ENCODE results near the gene MRPL32.

The MRPL32 gene

DNA sequence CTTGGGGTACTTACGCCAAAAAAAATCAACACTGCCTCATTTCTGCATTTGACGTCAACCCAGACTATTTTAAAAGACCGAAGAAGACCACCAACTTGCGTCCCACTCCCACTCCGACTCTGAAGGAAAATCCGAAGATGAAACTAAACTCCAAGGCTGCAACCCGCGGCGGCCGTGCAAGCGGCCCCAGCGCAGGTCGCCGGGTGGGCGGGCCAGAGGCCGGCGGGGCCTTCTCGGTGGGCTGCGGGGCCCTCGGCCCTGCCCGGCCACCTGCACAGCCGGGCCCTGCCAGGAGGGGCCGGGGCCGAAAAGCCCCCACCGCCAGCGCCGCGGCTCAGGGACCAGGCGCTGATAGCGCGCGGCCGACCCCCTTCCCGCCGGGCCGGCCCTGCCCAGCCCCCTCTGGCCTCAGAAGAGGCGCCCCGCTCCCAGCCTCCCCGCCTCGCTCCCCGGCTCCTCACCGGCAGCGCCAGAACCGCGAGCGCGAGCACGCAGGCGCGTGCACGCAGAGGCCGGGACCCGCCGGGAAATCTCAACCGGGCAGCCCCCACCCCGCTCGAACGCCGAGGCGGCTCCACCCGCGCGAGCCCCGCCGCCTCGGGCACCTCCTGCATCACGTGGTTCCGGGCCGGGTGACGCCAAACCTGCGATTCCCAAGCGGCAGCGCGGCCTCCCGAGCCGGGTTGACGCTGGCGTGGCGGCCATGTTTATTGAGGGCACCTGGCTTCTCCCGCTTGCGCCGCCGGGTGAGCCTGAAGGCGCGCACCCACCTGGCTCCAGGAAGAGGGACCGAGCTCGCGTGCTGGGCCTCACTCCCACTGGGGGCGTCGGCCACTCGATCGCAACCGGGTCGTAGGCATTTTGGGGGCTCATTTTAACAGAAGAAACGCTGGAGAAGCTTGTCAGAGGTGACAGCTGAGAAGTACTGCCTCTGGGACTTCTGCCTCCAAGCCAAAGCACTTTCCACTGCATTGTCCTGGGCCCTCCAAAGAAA is 20.4 kb upstream of the MRPL32 start, which contains the start of gene C7orf25:
Gene C7orf25 (minus strand): TSS at position 617 of the 994 bp plus-strand sequence. CDS start 1,170 bp downstream, outside the sequence.
- H2BK120ac ChIP-seq (ENCODE audit: low read depth, low read length): no peak within 1 kb of the TSS
- H3K4me2 ChIP-seq (ENCODE audit: low read length): peak within 1 kb of the TSS; percentile 66
- peaks cover 3% of the 10 kb centered on the region for H3K4me1 ChIP-seq (ENCODE audit: control insufficient read depth, low read depth, low read length)
- no peak within 1 kb of the TSS for H4K8ac ChIP-seq (ENCODE audit: low read depth, low read length)
- H3K79me1 ChIP-seq (ENCODE audit: low read length): peaks cover 5% of the 10 kb centered on the region
- H2AK5ac ChIP-seq (ENCODE audit: low read length): no peak within 1 kb of the TSS
- WGBS (ENCODE audit: extremely low coverage, insufficient coverage, low lambda C conversion rate): no CpG with 5 or more reads among the region's 95 CpGs
- peaks cover 3% of the 10 kb centered on the region for H3K36me3 ChIP-seq (ENCODE audit: control insufficient read depth, insufficient read depth, low read length)
- H3K56ac ChIP-seq (ENCODE audit: low read length): peak within 1 kb of the TSS; percentile 92
- H3K27me3 ChIP-seq (ENCODE audit: insufficient read depth, low read length, poor library complexity): no peaks in the 10 kb centered on the region
- H3K9ac ChIP-seq (ENCODE audit: low read length): peak within 1 kb of the TSS; percentile 94
- peak; percentile 98 for DNase-seq
- H3K79me2 ChIP-seq (ENCODE audit: control insufficient read depth, insufficient read depth, low read length): peaks cover 4% of the 10 kb centered on the region
- H3K23ac ChIP-seq (ENCODE audit: low read length): no peak within 1 kb of the TSS
- peak within 1 kb of the TSS; percentile 29 for H3K4ac ChIP-seq (ENCODE audit: low read depth, low read length)
- peak within 1 kb of the TSS; percentile 72 for H4K5ac ChIP-seq (ENCODE audit: low read length)
- H3K27ac ChIP-seq (ENCODE audit: low read depth, low read length): peak within 1 kb of the TSS; percentile 83
- H3K18ac ChIP-seq (ENCODE audit: low read length): peak within 1 kb of the TSS; percentile 82
- peak within 1 kb of the TSS; percentile 21 for H2BK5ac ChIP-seq (ENCODE audit: low read length)
- H2BK15ac ChIP-seq (replicated peaks; ENCODE audit: low read depth): no peak within 1 kb of the TSS
- H3K4me3 ChIP-seq (ENCODE audit: low read length): peak within 1 kb of the TSS; percentile 91

DNA sequence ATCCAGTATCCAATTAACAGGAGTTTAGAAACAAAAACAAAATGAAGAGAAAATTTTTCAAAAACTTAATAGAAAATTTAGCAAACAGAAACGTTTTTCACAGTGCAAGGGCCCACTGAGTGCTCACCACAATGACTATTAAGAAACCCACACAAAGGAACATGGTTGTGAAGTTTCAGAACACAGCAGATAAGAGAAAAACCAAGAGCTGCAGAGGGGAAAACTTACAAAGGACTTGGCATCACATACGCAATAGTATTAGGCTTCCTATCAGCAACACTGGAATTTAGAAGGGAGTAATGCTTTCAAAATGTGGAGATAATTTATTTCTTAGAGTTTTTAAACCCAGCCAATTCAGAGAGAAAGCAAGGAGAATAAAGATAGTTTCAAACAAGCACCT is 18.6 kb upstream of the MRPL32 start:
- no peak for DNase-seq
- WGBS (ENCODE audit: extremely low coverage, insufficient coverage, low lambda C conversion rate): no CpG with 5 or more reads among the region's 2 CpGs
- Histone ChIP-seq H3K4me1 (ENCODE audit: control insufficient read depth, low read depth, low read length) (peaks cover 3% of the 10 kb centered on the region), H2AK5ac (ENCODE audit: low read length) (no peak overlapping the region), H2BK120ac (ENCODE audit: low read depth, low read length) (no peak overlapping the region), H3K9ac (ENCODE audit: low read length) (no peak overlapping the region), H4K5ac (ENCODE audit: low read length) (no peak overlapping the region), H3K79me1 (ENCODE audit: low read length) (peaks cover 7% of the 10 kb centered on the region), H3K27ac (ENCODE audit: low read depth, low read length) (no peak overlapping the region), H3K56ac (ENCODE audit: low read length) (no peak overlapping the region), H3K79me2 (ENCODE audit: control insufficient read depth, insufficient read depth, low read length) (peaks cover 4% of the 10 kb centered on the region), H3K23ac (ENCODE audit: low read length) (no peak overlapping the region), H3K4ac (ENCODE audit: low read depth, low read length) (no peak overlapping the region), H3K36me3 (ENCODE audit: control insufficient read depth, insufficient read depth, low read length) (peaks cover 5% of the 10 kb centered on the region), H3K4me2 (ENCODE audit: low read length) (no peak overlapping the region), H2BK5ac (ENCODE audit: low read length) (no peak overlapping the region), H2BK15ac (replicated peaks; ENCODE audit: low read depth) (no peak overlapping the region), H4K8ac (ENCODE audit: low read depth, low read length) (no peak overlapping the region), H3K27me3 (ENCODE audit: insufficient read depth, low read length, poor library complexity) (no peaks in the 10 kb centered on the region), H3K4me3 (ENCODE audit: low read length) (no peak overlapping the region), H3K18ac (ENCODE audit: low read length) (no peak overlapping the region)

DNA sequence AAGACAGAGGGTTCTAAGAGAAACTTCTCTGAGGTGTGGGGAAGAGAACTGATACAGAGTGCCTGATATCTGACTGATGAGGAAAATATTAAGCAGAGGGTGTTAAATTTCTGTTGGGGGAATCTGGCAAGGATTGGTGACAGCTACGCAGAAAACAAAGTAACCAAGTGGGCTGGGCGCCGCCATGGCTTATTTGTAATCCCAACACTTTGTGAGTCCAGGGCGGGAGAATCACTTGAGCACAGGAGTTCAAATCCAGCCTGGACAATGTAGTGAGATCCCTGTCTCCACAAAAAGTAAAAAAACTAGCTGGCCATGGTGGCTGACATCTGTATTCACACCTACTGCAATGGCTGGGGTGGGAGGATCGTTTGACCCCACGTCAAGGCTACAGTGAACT is 18.2 kb upstream of the MRPL32 start:
- Histone ChIP-seq H2BK120ac (ENCODE audit: low read depth, low read length) (no peak overlapping the region), H3K56ac (ENCODE audit: low read length) (no peak overlapping the region), H3K27me3 (ENCODE audit: insufficient read depth, low read length, poor library complexity) (no peaks in the 10 kb centered on the region), H4K8ac (ENCODE audit: low read depth, low read length) (no peak overlapping the region), H3K9ac (ENCODE audit: low read length) (no peak overlapping the region), H3K27ac (ENCODE audit: low read depth, low read length) (no peak overlapping the region), H3K4me2 (ENCODE audit: low read length) (no peak overlapping the region), H3K23ac (ENCODE audit: low read length) (no peak overlapping the region), H3K79me1 (ENCODE audit: low read length) (peaks cover 7% of the 10 kb centered on the region), H3K4me3 (ENCODE audit: low read length) (no peak overlapping the region), H3K79me2 (ENCODE audit: control insufficient read depth, insufficient read depth, low read length) (peaks cover 4% of the 10 kb centered on the region), H3K4me1 (ENCODE audit: control insufficient read depth, low read depth, low read length) (peaks cover 3% of the 10 kb centered on the region), H2AK5ac (ENCODE audit: low read length) (no peak overlapping the region), H2BK15ac (replicated peaks; ENCODE audit: low read depth) (no peak overlapping the region), H3K18ac (ENCODE audit: low read length) (no peak overlapping the region), H3K36me3 (ENCODE audit: control insufficient read depth, insufficient read depth, low read length) (peaks cover 6% of the 10 kb centered on the region), H4K5ac (ENCODE audit: low read length) (no peak overlapping the region), H3K4ac (ENCODE audit: low read depth, low read length) (no peak overlapping the region), H2BK5ac (ENCODE audit: low read length) (no peak overlapping the region)
- WGBS (ENCODE audit: extremely low coverage, insufficient coverage, low lambda C conversion rate): no CpG with 5 or more reads among the region's 6 CpGs
- DNase-seq: no peak

DNA sequence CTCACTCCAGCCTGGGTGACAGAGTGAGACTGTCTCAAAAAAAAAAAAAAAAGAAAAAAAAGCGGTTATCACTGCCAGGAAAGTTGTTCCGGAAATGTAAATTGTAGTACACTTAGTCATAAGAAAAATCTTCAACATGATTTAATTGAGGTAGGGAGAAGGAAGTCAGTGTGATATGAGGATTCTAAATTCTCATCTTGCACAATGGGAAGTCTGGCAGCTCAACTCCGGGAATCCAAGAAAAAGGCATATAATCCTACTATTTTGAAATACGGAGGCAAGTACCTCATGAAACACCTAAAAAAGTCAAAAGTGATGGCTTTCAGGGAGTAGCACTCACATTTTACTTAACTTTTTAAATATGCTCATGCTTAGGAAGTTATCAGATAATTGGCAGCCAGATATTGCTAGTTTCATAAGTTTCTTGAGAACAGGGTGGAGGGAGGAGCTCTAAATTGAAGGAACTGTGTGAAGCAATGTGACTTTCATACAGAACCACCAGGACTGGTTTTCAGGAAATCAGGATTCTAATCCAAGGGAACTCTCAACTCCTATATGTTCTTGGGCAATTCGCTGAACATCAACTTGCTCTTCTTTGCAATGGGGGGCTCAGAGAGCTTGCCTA is 17.6 kb upstream of the MRPL32 start:
- Histone ChIP-seq H2BK15ac (replicated peaks; ENCODE audit: low read depth) (no peak overlapping the region), H3K9ac (ENCODE audit: low read length) (no peak overlapping the region), H2AK5ac (ENCODE audit: low read length) (no peak overlapping the region), H2BK120ac (ENCODE audit: low read depth, low read length) (no peak overlapping the region), H3K56ac (ENCODE audit: low read length) (no peak overlapping the region), H3K79me1 (ENCODE audit: low read length) (peaks cover 7% of the 10 kb centered on the region), H4K8ac (ENCODE audit: low read depth, low read length) (no peak overlapping the region), H3K36me3 (ENCODE audit: control insufficient read depth, insufficient read depth, low read length) (peaks cover 6% of the 10 kb centered on the region), H3K23ac (ENCODE audit: low read length) (no peak overlapping the region), H3K4ac (ENCODE audit: low read depth, low read length) (no peak overlapping the region), H2BK5ac (ENCODE audit: low read length) (no peak overlapping the region), H3K27ac (ENCODE audit: low read depth, low read length) (no peak overlapping the region), H3K4me2 (ENCODE audit: low read length) (no peak overlapping the region), H3K4me3 (ENCODE audit: low read length) (no peak overlapping the region), H3K18ac (ENCODE audit: low read length) (no peak overlapping the region), H3K79me2 (ENCODE audit: control insufficient read depth, insufficient read depth, low read length) (peaks cover 4% of the 10 kb centered on the region), H3K4me1 (ENCODE audit: control insufficient read depth, low read depth, low read length) (peaks cover 3% of the 10 kb centered on the region), H3K27me3 (ENCODE audit: insufficient read depth, low read length, poor library complexity) (no peaks in the 10 kb centered on the region), H4K5ac (ENCODE audit: low read length) (no peak overlapping the region)
- WGBS (ENCODE audit: extremely low coverage, insufficient coverage, low lambda C conversion rate): no CpG with 5 or more reads among the region's 5 CpGs
- DNase-seq: no peak

DNA sequence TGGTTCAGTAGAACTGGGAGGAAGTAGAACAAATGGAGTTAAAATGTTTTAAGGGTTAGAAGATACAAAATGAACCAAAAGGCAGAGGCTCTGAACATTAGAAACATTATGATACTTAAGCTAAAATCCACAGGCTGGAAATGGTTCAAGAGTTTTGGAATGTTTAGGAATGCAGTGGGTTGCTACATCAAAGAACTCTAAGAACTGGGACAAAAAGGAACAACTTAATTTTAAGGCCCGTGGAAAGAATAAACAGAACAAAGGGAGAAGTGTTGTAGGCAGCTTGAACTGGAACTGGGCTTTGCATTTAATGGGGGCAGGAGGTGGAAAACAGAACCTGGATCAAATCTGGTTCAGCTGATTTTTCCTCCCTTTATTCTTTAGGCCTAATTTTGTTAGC is 16.8 kb upstream of the MRPL32 start:
- H3K23ac ChIP-seq (ENCODE audit: low read length): no peak overlapping the region
- H4K5ac ChIP-seq (ENCODE audit: low read length): no peak overlapping the region
- no peak for DNase-seq
- H3K4ac ChIP-seq (ENCODE audit: low read depth, low read length): no peak overlapping the region
- H3K27ac ChIP-seq (ENCODE audit: low read depth, low read length): no peak overlapping the region
- H3K56ac ChIP-seq (ENCODE audit: low read length): no peak overlapping the region
- H3K27me3 ChIP-seq (ENCODE audit: insufficient read depth, low read length, poor library complexity): no peaks in the 10 kb centered on the region
- no peak overlapping the region for H3K4me2 ChIP-seq (ENCODE audit: low read length)
- peaks cover 3% of the 10 kb centered on the region for H3K4me1 ChIP-seq (ENCODE audit: control insufficient read depth, low read depth, low read length)
- H2AK5ac ChIP-seq (ENCODE audit: low read length): no peak overlapping the region
- H3K9ac ChIP-seq (ENCODE audit: low read length): no peak overlapping the region
- no peak overlapping the region for H4K8ac ChIP-seq (ENCODE audit: low read depth, low read length)
- WGBS (ENCODE audit: extremely low coverage, insufficient coverage, low lambda C conversion rate): no CpG with 5 or more reads among the region's 1 CpG
- peaks cover 9% of the 10 kb centered on the region for H3K36me3 ChIP-seq (ENCODE audit: control insufficient read depth, insufficient read depth, low read length)
- H3K4me3 ChIP-seq (ENCODE audit: low read length): no peak overlapping the region
- H2BK120ac ChIP-seq (ENCODE audit: low read depth, low read length): no peak overlapping the region
- H3K79me1 ChIP-seq (ENCODE audit: low read length): peaks cover 8% of the 10 kb centered on the region
- H2BK5ac ChIP-seq (ENCODE audit: low read length): no peak overlapping the region
- H3K79me2 ChIP-seq (ENCODE audit: control insufficient read depth, insufficient read depth, low read length): peaks cover 4% of the 10 kb centered on the region
- no peak overlapping the region for H2BK15ac ChIP-seq (replicated peaks; ENCODE audit: low read depth)
- no peak overlapping the region for H3K18ac ChIP-seq (ENCODE audit: low read length)

Measured in mesendoderm (in vitro differentiated cells).